Measurements from ENCODE around the gene BEAN1. TPM values are rescaled to one million over a fixed set of nuclear protein-coding genes. Genes with fewer than 3 reads are reported as not detected.

Gene BEAN1
- total RNA-seq, 1 donor from 2014 or later, result not detected

- DNase-seq, result no peak
Observed at GRCh38 chr16:66521951-66522771, 95.1 kb downstream of the BEAN1 start.

GRCh38 chr16:66522816-66523590 lies 95.9 kb downstream of the BEAN1 start:
- DNase-seq, result no peak

GRCh38 chr16:66523861-66524354 lies 96.8 kb downstream of the BEAN1 start:
- no peak for DNase-seq

- no peak for DNase-seq
Observed at GRCh38 chr16:66524601-66525164, 97.6 kb downstream of the BEAN1 start.

- DNase-seq, result no peak
Observed at GRCh38 chr16:66525396-66526180, 98.5 kb downstream of the BEAN1 start.

- DNase-seq, result no peak
Observed at GRCh38 chr16:66528294-66528693, 101.2 kb downstream of the BEAN1 start.

- no peak for DNase-seq
Observed at GRCh38 chr16:66529475-66529874, 102.4 kb downstream of the BEAN1 start.

Other genes starting within 250 kb of the BEAN1 start
- 67.7 TPM for gene CDH5, start 60.6 kb upstream of the BEAN1 start, total RNA-seq
- 24.0 TPM for gene TK2, start 122.8 kb downstream of the BEAN1 start, total RNA-seq
- 48.1 TPM for gene CKLF, start 125.3 kb downstream of the BEAN1 start, total RNA-seq
- gene CMTM1, start 139.1 kb downstream of the BEAN1 start, total RNA-seq, result 6.4 TPM
- not detected for gene CMTM2, start 152.2 kb downstream of the BEAN1 start, total RNA-seq
- gene CMTM3, start 177.4 kb downstream of the BEAN1 start, total RNA-seq, result 35.5 TPM